HL-60/S4 treated with phorbol 12-myristate 13-acetate at 8.2 ng/mL for 4 days and 3 days (cell line): ENCODE data around the gene AK8.

Experiments used
- in situ Hi-C: fragments of 300-500 bp; cut with MboI; formaldehyde crosslinking; loops from 2 replicates; pipeline ENCODE4 v1.15.0; 2022; ENCODE audit warnings: low sequenced_read_pairs

The AK8 gene

DNA sequence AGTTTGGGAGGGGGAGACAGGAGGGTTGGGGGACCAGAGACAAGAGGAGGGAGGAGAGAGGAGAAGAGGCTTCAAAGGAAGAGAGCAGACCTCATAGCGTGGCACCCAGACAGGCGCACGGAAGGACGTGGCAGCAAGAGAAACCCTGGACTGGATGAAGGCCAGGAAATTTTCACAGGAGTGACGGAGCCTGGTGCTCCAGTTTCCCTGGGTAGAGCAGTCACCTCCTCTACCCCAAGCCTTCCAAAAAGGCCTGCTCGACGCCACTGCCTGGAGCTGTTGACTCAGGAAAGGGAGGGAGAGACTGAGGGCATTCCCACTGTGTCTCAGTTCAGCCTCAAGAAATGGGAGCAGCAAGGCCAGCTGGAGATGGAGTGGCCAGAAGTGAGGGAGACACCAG lies 19.3 kb downstream of the AK8 start:
- in situ Hi-C loops = no loop called here

DNA sequence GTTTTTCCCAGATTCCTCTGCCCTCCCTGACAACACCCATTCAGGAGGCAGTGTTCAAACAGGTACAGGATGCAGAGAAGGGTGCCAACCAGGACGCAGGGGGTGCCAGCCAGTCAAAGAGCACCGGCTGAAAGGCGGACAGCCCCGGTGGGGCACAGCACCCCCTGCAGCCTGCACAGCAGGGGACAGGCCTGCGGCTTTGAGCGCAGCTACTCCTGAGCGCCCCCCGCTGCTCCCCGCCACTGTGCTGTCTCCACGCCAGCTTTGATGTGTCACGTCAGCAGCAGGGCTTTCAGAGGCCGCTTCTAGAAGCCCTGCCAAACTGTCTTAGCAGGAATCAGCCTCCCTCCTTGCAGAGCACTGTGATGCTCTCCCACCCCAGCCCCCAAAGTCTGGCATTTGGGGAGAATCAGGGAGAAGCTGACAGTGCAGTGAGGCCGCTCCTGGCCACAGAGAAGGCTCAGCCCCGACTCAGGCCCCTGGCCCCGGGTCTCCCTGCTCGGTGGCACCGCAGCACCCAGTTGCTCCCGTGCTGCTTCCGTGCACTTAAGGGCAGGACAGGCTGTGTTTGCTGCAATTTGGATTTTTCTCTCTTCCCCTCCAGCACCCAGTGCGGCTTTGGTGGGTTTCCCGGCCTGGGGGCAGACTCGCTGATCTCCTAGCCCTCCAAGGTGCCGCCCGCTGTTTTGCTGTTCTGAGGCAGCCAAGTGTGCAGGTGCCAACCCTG lies 20.3 kb downstream of the AK8 start:
- in situ Hi-C loops = no loop called here

DNA sequence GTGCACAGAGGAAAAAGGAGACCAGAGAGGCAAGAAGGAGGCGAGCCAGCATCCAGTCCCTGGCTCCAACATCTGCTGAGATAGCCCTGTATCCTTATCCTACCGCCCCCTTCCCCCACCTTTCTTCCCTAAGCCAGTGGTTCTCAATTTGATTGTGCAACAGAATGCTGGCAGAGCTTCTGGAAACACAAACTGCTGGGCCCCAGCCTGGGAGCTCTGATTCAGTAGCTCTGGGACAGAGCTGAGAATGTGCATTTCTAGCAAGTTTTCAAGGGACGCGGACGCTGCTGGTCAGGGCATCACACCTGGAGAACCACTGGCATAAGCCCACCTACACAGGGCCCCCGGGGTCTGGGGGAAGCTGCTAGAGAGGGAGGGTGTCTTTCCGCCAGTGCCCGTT lies 21.1 kb downstream of the AK8 start:
- in situ Hi-C loops = no loop called here

DNA sequence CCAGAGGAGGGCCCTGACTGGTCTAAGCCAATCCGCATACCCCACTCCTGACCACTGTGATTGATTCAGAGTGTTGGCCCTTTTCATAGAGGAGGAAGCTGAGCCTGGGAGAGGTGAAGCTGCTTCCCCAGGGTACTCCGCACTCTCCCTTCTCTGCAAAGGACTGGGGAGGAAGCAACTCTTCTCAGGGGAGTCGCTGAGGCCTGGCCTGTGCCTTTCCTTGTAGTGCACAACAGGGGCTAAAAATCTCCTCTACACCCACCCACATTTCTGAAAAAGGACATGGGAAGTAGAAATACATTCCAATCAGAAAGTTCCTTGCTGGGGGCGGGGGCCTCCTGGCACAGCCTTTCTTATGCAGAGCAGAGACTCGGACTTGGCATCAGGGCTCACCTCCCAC lies 22.2 kb downstream of the AK8 start:
- in situ Hi-C loops = no loop called here

DNA sequence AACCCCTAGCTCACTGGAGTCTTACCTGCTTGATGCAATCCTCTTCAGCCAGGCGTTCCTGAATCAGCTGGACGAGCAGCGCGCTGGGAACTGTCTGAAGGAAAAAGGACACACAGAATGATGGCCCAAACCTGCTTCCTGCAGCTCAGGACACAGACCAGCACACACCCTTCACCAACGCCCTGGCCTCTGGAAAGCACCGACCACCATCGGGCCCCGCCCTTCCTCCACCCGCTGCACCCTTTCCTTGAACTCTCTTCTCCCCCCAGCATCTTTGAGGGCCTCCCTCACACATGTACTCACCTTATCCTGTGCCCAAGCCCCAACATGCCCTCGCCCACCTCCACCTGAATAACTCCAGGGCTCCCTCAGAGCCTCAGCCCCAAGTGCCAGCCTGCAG lies 23.3 kb downstream of the AK8 start:
- in situ Hi-C loops = no loop called here

DNA sequence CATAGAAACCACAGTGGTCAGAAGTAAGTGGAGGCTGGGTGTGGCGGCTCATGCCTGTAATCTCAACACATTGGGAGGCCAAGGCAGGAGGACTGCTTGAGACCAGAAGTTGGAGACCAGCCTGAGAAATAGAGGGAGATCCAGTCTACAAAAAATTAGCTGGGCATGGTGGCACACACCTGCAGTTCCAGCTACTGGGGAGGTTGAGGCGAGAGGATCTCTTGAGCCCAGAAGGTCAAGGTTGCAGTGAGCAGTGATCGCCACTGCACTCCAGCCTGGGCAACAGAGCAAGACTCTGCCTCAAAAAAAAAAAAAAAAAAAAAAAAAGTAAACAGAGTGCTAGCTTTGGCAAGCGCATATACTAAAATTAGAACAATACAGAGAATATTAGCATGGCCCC lies 24.6 kb downstream of the AK8 start:
- in situ Hi-C loops = no loop called here

DNA sequence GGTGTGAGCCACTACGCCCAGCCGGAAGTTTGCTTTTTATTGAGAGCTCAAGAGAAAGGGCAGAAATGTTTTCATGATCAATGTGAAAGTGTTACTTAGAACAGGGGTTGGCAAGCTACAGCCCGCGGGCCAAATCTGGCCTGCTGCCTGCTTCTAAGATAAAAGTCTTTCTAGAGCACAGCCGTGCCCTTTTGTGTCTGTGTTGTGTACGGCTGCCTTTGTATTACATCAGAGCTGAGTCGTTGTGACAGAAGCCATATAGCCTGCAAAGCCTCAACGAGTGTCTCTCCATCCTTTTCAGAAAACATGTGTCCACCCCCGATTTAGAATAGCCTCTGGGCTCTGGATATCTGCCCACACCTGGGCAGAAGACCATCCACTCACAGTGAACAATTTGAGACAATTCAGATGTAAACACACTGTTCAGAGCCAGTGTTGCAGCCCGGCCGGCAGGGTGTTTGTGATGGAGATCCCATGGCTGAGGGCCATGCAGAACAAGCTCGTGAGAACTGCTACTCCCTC lies 28.8 kb downstream of the AK8 start:
- in situ Hi-C loops = no loop called here

DNA sequence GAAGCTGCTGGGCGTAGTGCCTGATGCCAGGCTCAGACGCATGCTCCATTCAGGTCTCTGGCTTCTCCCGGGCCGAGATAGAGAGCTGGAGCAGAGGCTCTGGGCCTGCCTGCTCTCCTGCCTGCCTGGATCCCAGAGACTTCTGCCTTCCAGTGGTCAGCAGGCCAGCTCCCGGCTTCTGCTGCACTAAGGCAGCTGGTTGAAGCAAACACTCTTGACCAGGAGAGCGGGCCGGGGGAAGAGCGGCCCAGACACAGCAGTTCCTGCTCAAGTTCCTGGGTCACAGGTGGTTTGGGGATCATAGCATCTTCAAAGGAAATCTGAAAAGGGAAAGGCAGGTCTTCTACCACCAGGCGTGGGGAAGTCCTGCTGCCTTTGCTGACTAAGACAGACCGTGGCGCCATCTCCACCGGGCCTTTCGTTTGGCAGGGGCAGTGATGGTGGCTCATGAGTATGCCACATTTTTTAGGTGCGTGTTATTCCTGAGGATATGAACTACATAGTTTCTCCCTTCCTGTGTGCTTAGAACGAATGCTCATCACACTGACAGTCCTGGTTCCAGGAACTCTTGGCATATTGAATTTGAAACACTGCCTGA lies 31.1 kb downstream of the AK8 start:
- in situ Hi-C loops = no loop called here

DNA sequence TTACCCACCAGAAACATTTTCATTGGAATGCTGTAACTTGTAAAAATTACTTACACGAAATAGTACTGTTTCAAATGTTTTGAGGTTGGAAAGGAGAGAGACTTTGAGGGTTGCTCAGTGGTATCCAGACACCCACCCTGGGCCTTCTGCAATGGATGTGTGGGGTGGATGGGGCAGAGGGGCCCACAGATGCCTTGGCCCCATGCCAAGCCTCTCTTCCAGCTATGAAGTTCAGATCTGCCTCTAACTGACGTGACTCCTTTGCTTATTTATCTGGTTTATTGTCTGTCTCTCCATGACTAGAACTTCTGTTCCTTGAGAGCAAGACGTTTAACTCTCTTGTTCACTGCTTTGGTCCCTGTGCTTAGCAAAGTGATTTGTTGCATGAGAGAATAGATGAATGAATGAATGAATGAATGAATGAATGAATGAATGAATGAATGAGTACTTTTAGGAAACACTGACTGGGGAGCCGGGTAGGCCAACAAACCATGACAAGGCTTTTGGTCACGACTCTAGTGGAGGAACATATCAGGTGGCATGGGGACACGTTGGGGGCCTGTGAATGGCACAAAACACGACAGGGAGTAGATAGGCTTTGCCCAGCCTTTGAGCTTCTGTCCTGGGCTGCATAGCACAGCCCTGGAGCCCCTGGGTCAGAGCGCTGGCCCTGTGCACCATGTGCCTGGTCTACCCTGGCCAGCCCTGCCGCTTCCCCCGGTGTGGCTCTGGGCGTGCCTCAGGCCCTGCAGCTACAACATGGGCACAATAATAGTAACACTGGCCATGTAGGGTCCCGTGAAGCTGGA lies 31.8 kb downstream of the AK8 start:
- in situ Hi-C loops = no loop called here

DNA sequence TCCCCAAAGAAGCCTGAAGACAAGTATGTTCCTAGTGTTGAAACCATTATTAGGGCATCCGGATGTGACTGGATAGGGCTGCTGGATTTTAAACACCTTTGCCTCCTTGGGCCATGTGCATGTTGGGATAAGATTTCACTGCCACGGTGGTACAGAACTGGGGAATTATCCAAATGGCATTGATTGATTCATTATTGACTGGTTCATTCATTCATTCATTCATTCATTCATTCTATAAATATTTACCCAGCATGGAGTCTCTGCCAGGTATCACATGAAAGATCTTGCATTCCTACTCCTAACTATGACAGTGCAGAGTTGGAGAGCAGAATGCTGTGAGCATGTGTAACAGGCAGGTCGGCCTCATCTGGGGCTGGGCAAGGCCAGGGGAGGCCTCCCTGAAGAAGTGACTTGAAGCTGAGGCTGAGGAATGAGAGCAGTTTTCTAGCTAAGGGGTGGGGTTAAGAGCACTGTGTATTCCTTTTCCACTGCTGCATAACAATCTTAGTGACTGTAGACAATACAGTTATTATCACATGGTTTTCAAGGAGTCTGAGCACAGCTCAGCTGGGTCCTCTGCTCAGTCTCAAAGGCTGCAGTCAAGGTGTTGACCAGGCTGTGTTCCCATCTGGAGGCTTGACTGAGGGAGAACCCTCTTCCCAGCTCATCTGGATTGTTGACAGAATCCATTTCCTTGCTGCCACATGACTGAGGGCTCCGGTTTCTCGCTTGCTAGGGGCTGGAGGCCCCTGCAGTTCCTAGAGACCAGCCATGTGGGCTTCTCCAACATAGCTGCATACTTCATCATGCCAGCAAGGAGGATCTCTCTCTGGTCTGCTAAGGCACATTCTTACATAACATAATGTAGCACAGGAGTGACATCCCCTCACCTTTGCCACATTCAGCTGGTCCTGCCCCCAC lies 35.7 kb downstream of the AK8 start:
- in situ Hi-C loops = no loop called here

DNA sequence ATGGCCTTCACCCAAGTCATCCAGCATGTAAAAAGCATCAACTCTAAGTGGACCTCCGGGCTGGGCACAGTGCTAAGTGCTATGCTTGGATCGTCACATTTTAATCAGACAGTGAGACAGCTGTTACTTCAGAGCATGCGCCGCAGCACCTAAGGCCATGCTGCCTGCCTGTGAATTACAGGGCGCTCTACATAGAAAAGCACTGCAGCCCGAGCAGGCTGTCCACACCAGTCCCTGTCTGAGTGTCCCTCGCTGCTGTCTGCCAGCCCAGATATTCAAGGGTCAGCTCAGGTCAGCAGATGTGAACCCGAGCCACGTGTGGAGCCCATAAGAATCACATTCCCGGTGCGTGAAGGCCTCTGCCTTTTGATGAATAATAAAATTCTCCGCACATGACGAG lies 37.1 kb downstream of the AK8 start:
- in situ Hi-C loops = no loop called here

DNA sequence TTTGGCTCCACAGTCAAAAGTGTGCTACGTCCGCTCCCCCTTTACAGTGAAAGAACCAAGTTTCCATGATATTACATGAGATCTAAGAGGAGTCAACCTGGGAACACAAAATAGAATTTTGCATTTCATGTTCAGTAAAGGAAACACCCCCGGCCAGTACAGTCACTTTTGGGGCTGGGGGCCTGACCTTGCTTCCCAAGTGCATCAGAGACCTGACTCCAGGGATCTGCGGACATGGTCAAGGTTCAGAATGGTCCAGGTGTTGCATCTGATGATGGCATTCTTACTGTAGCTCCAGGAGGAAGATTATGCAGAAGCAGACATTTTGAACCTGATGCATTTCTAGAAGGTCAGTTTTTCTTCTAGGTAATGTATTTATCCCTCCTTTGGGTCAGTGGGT lies 39.8 kb downstream of the AK8 start:
- in situ Hi-C loops = no loop called here

DNA sequence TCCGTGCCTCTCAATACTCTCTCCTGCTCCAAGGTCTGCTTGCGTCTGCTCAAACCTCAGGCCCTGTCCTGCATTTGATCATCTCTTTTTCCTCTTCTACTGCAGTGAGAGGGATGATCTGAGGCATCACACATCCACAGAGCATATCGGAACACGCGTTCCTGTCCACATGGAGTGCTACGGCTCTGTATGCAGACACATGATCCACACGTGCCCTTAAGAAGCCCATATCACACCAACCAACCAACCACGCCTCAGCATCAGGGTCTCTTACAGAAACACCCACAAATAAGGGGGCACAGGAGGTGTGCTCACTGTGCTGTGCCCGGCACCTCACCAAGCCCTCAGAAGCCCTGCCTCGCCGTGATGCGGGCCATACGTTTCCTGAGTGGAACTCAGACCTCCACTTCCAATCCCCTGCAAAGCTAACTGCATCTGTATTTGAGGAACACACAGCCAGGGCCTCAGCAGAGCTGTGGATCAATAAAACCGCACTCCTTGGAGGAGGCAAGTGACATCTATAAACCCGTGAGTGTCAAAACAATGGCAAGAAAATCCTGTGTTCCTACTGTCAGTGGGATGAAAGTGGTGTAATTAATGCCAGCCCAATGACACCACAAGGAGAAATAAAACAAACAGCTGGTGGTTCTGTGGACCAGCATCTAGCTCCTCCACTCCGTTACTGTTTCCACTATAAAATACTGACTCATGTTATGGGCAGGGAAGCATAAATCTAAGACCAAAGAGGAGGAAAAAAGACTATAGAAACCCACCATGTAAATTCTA lies 40.4 kb downstream of the AK8 start:
- in situ Hi-C loops = no loop called here

DNA sequence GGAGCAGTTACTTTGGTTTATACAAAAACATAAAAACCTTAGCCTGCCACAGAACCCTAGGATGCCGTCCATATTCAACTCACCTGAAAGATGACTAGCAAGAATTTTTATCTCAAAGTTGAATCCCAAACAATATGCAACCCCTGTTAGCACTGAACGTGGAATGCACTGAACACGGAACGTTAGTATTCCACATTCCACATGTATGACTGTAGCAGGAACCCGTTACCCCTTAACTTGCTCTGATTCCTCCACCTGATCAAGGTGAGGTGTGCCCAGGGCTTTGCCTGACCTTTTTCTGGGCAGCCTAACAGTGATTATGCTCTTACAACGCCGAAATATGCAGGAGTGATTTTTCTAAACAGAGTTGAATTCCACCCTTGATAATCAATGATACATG lies 43.7 kb downstream of the AK8 start:
- in situ Hi-C loops = no loop called here

DNA sequence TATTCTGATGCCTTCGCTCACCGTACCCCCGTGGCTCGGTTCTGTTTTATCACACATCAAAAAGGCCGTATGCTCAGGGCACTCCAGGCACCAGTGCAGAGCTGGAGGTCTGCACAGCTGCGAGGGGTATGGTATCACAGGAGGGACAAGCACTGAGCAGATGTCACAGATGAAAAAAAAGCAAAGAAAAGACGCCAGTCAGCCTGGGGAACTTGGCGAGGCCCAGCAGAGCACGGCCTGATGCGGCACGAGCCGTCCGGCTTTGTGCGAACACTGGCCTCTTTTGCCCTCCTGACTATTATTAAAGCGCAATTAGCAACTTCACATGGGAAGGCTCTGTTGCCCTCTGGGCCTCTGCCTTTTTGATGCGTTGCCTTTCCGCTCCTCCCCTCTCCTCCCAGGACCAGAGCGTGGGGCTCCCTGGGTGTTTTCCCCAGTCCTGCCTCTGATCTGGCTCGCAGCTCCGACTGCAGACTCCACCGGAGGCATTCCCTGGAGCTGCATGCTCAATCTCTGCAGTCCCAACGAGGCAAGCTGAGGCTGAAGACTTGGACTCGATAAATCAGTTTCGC lies 44.4 kb downstream of the AK8 start:
- in situ Hi-C loops = no loop called here

DNA sequence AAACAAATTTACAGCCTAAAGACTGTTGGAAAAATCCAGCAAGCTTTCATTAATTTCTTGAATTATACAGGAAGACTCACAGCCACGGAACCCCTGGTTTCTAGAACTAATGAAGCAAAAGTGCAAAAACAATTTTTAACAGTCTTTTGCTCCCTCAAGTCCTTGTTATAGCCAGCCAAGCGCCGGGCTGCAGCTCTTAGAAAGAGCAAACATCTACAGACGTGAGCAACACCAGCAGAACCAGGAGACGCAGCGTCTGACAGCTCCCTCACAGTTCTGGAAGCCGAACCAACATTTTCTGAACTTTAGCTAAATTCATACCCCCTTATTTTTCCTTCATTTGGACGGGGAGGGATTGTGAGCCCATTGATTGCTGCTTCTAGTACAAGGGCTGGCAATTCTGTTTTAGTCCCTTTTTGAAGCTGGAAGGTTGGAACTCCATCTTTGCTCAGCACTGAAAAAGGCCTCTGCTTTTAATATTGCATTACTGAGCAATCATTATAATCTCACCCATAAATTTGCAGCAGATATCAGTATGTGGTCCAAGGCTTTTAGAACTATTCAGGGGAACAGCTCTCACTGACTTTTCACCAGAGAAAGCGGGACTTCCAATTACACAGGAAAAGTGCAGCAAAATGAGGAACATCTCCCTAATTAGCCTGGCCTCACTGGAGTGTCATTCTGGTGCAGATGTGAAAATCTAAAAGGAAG lies 45.8 kb downstream of the AK8 start:
- in situ Hi-C loops = no loop called here

DNA sequence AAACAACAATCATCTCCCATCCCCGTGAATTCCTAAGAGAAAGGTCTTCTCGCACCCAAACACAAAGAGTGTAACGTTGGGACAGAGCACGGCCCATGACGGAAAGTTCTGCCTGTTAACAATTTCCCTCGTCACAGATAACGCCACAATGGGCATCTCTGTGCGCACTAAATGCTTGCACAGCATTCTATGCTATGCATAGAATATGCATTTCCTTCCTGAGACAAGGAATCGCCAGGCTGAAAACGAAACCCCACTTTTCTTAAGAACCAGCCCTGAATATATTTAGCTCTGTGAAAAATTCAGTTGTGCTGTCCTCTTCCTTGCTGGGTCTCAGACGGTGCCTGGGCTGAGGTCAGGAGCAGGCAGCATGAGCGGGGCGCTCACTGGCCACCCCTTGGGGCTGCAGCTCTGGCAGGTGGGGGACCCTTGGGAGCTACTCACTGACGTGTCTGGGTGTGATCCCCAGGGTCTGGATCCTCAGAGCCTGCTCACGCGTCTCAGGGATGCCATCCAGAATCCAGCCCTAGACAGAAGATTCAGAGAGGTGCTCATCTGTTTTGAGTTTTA lies 49.8 kb downstream of the AK8 start:
- in situ Hi-C loops = no loop called here

DNA sequence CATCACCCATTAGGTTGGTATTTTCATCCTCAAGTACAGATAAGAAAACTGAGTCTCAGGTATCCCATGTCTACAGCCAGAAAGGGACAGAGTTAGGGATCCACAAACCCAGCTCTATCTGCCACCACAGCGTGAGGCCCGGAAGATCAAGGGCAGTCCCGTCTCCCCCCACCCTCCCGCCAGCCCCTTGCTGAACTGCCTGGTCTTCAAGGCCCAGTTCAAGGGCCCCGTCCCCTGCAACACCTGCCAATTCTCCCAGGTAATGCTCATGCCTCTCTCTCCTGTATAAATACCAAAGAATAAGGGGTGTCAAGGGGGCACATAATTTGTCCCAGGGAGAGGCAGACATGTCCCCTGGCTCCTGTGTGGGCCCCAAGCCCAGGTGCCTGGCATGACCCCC lies 50.7 kb downstream of the AK8 start:
- in situ Hi-C loops = no loop called here
